ENCODE data around the gene DRG2. TPM values are rescaled to one million over a fixed set of nuclear protein-coding genes. Genes with fewer than 3 reads are reported as not detected.
A peak's percentile ranks its signal among the peaks of the same experiment; 100 is the strongest.

DRG2 gene
- total and polyA plus RNA-seq, 2 of the 13 experiments (the other 11 are each of a cell fraction or from before 2014, with no cell fraction given), result 20.1 to 26.6 TPM

- TF ChIP-seq ZBTB10 (CRISPR knock-in tag; IDR thresholded peaks at IDR 0.05; ENCODE audit: borderline replicate concordance) (no peak), HIC2 (CRISPR knock-in tag; IDR thresholded peaks at IDR 0.05; ENCODE audit: low read depth) (peak; percentile 42)
Measured at GRCh38 chr17:18087610-18088491, at the start of gene DRG2 (continued).

GRCh38 chr17:18038149-18038850, 49.4 kb upstream of the DRG2 start:
- BruUV-seq (replicated peaks), result TSS peak; percentile 67
- CTCF ChIA-PET (ENCODE audit: low intra/inter-chr PET ratio, low total read pairs), result no interaction called here
- Histone ChIP-seq H3K27me3 (ENCODE audit: control insufficient read depth in 1 of 2, insufficient read depth in 2 of 2, low read length in 2 of 2) (no peaks in the 10 kb centered on the region; a peak in 1 of 5 replicates), H3K79me2 (ENCODE audit: insufficient read depth, low read length) (peaks cover 22% of the 10 kb centered on the region), H3K9ac (ENCODE audit: insufficient read depth, low read depth, low read length) (peak overlapping the region; percentile 81), H4K20me1 (ENCODE audit: insufficient read depth, low read length) (no peaks in the 10 kb centered on the region; the same call in 1 of the 2 replicates), H3K36me3 (replicated peaks in 1 of 2; ENCODE audit: control insufficient read depth in 1 of 2, insufficient read depth in 2 of 2, low read length in 2 of 2) (no peaks in the 10 kb centered on the region), H3K27ac (ENCODE audit: extremely low read length, insufficient read depth, low read length) (peak overlapping the region; percentile 58), H3K4me1 (ENCODE audit: insufficient read depth, low read length) (peaks cover 60% of the 10 kb centered on the region), H3K4me3 (replicated peaks in 1 of 3; ENCODE audit: insufficient read depth in 1 of 3, low read depth in 2 of 3, low read length in 3 of 3) (peak overlapping the region; percentile 73 to 89 (median 89)), H2AFZ (ENCODE audit: low read length) (no peak overlapping the region), H3K9me3 (ENCODE audit: low read length) (no peaks in the 10 kb centered on the region), H3K4me2 (ENCODE audit: low read depth, low read length) (peak overlapping the region; percentile 88)
- FAIRE-seq (no peak), DNase-seq (ENCODE audit: low spot score) (no peak), ATAC-seq (no peak; the same call in 2 of the 3 replicates)
- in situ Hi-C loops (cut with HindIII; ENCODE audit: extremely low pct_ligation_motif_present, low pct_unique_long_range_greater_than_20kb) (loop anchor here (10.0 kb wide), 1 partner anchor 143 kb away; no protein-coding TSS in a partner anchor), intact Hi-C loops (cut with micrococcal nuclease; ENCODE audit: unreplicated experiment) (no loop called here)
- POLR2A ChIA-PET, result no interaction called here
- WGBS (ENCODE audit: low lambda C conversion rate), result 3% methylated on average over 13 of the region's 13 CpGs
- TF ChIP-seq ZFP90 (CRISPR knock-in tag; IDR thresholded peaks at IDR 0.05; ENCODE audit: borderline replicate concordance), result no peak
- TF ChIP-seq ZNF776 (CRISPR knock-in tag; IDR thresholded peaks at IDR 0.05), result 0 out of 2 replicates have a peak, but pooled peaks have one; percentile 46
- TF ChIP-seq HINFP (CRISPR knock-in tag; IDR thresholded peaks at IDR 0.05; ENCODE audit: low read depth), result peak; percentile 84; the same call in 1 of the 2 replicates
- TF ChIP-seq KDM3A (CRISPR knock-in tag; IDR thresholded peaks at IDR 0.05; ENCODE audit: low read depth), result no peak
- peak; percentile 50; the same call in 1 of the 2 replicates for TF ChIP-seq ZNF746 (CRISPR knock-in tag; IDR thresholded peaks at IDR 0.05)
- no peak for TF ChIP-seq IKZF5 (CRISPR knock-in tag; IDR thresholded peaks at IDR 0.05)
- TF ChIP-seq ZMYM2 (CRISPR knock-in tag; IDR thresholded peaks at IDR 0.05), result 0 out of 2 replicates have a peak, but pooled peaks have one; percentile 47
- no peak for TF ChIP-seq SRSF4 (IDR thresholded peaks at IDR 0.05; ENCODE audit: low read depth, low read length, poor library complexity, severe bottlenecking)

Data from HepG2 (cell line).